Measurements from ENCODE around the gene ANKRD34B. TPM values are rescaled to one million over a fixed set of nuclear protein-coding genes. Genes with fewer than 3 reads are reported as not detected.

The ANKRD34B gene
- total and polyA plus RNA-seq, 2 donors (not counting 1 experiment from before 2014, with no cell fraction given): not detected

GRCh38 chr5:80594810-80595209, 24.7 kb upstream of the ANKRD34B start:
- Histone ChIP-seq H3K4me1 (ENCODE audit: control insufficient read depth in 2 of 2, insufficient read depth in 2 of 2, low read length in 2 of 2) (no peaks in the 10 kb centered on the region), H3K27ac (ENCODE audit: low read length in 2 of 2) (no peak overlapping the region), H3K36me3 (replicated peaks in 1 of 2; ENCODE audit: control extremely low read depth in 1 of 2, control insufficient read depth in 1 of 2, extremely low read depth in 1 of 2, insufficient read depth in 2 of 2, low read length in 1 of 2) (no peaks in the 10 kb centered on the region), H3K27me3 (replicated peaks in 1 of 4; ENCODE audit: control extremely low read depth in 1 of 4, control insufficient read depth in 3 of 4, insufficient read depth in 4 of 4, low read length in 3 of 4) (no peaks in the 10 kb centered on the region), H3K4me3 (ENCODE audit: control extremely low read depth in 1 of 5, extremely low read depth in 1 of 5, insufficient read depth in 1 of 5, low read depth in 2 of 5, low read length in 4 of 5) (no peak overlapping the region), H3K9ac (ENCODE audit: low read length) (no peak overlapping the region), H4K20me1 (ENCODE audit: control insufficient read depth, insufficient read depth, low read length, poor library complexity, severe bottlenecking) (no peaks in the 10 kb centered on the region), H3K79me2 (ENCODE audit: control insufficient read depth, insufficient read depth, low read length) (no peaks in the 10 kb centered on the region), H2AFZ (ENCODE audit: insufficient read depth, low read depth, low read length, poor library complexity, severe bottlenecking) (no peak overlapping the region), H3K4me2 (replicated peaks; ENCODE audit: low read depth, low read length, poor library complexity, severe bottlenecking) (no peak overlapping the region), H3K9me3 (ENCODE audit: control extremely low read depth in 1 of 3, control insufficient read depth in 2 of 3, insufficient read depth in 1 of 3, low read length in 2 of 3) (no peaks in the 10 kb centered on the region)
- ATAC-seq (ENCODE audit: low read depth) (no peak), DNase-seq (no peak)
- Mint-ChIP-seq H3K27ac (no peak overlapping the region), H3K4me3 (no peak overlapping the region), H3K4me1 (no peaks in the 10 kb centered on the region), H3K9me3 (ENCODE audit: insufficient read depth) (no peaks in the 10 kb centered on the region), H3K27me3 (peaks cover 5% of the 10 kb centered on the region)
- no CpG with 5 or more reads among the region's 2 CpGs for WGBS (ENCODE audit: insufficient coverage)
- no peak for TF ChIP-seq CTCF (IDR thresholded peaks at IDR 0.05)
- TF ChIP-seq EZH2 (IDR thresholded peaks at IDR 0.05; ENCODE audit: borderline replicate concordance, insufficient read depth, low read depth, low read length, poor library complexity, severe bottlenecking): no peak
- intact Hi-C loops (cut with micrococcal nuclease): no loop called here
- CTCF ChIA-PET: no interaction called here
- POLR2A ChIA-PET: no interaction called here

DNA sequence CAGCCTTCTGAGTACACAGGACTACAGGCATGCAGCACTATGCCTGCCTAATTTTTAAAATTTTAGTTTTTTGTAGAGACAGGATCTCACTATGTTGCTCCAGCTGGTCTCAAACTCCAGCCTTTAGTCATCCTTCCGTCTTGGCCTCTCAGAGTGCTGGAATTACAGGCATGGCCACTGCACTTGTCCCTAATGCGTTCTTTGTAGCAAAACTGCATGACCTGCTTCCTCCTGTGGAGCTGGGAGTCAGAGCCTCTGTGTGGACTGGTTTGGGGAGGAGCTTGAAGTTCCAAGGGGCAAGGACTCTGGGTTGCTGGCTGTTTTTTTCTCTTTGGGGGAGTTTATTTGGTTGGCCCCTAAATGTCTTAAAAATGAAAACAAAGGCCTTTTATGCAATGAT, 22.7 kb upstream of the ANKRD34B start:
- Mint-ChIP-seq H3K4me1 (no peaks in the 10 kb centered on the region), H3K9me3 (ENCODE audit: insufficient read depth) (no peaks in the 10 kb centered on the region), H3K4me3 (no peak overlapping the region), H3K27ac (no peak overlapping the region), H3K27me3 (peaks cover 9% of the 10 kb centered on the region)
- no peak overlapping the region for H3K4me2 ChIP-seq (replicated peaks; ENCODE audit: low read depth, low read length, poor library complexity, severe bottlenecking)
- H3K4me3 ChIP-seq (ENCODE audit: control extremely low read depth in 1 of 5, extremely low read depth in 1 of 5, insufficient read depth in 1 of 5, low read depth in 2 of 5, low read length in 4 of 5): no peak overlapping the region
- DNase-seq (no peak), ATAC-seq (ENCODE audit: low read depth) (no peak)
- no peak overlapping the region for H2AFZ ChIP-seq (ENCODE audit: insufficient read depth, low read depth, low read length, poor library complexity, severe bottlenecking)
- ChIA-PET CTCF (no interaction called here), POLR2A (no interaction called here)
- no peaks in the 10 kb centered on the region for H3K79me2 ChIP-seq (ENCODE audit: control insufficient read depth, insufficient read depth, low read length)
- H3K4me1 ChIP-seq (ENCODE audit: control insufficient read depth in 2 of 2, insufficient read depth in 2 of 2, low read length in 2 of 2): no peaks in the 10 kb centered on the region
- H3K9ac ChIP-seq (ENCODE audit: low read length): no peak overlapping the region
- no peaks in the 10 kb centered on the region for H3K27me3 ChIP-seq (replicated peaks in 1 of 4; ENCODE audit: control extremely low read depth in 1 of 4, control insufficient read depth in 3 of 4, insufficient read depth in 4 of 4, low read length in 3 of 4)
- TF ChIP-seq EZH2 (IDR thresholded peaks at IDR 0.05; ENCODE audit: borderline replicate concordance, insufficient read depth, low read depth, low read length, poor library complexity, severe bottlenecking) (no peak), CTCF (IDR thresholded peaks at IDR 0.05) (no peak)
- H4K20me1 ChIP-seq (ENCODE audit: control insufficient read depth, insufficient read depth, low read length, poor library complexity, severe bottlenecking): no peaks in the 10 kb centered on the region
- H3K36me3 ChIP-seq (replicated peaks in 1 of 2; ENCODE audit: control extremely low read depth in 1 of 2, control insufficient read depth in 1 of 2, extremely low read depth in 1 of 2, insufficient read depth in 2 of 2, low read length in 1 of 2): no peaks in the 10 kb centered on the region
- intact Hi-C loops (cut with micrococcal nuclease): no loop called here
- no peaks in the 10 kb centered on the region for H3K9me3 ChIP-seq (ENCODE audit: control extremely low read depth in 1 of 3, control insufficient read depth in 2 of 3, insufficient read depth in 1 of 3, low read length in 2 of 3)
- H3K27ac ChIP-seq (ENCODE audit: low read length in 2 of 2): no peak overlapping the region
- WGBS (ENCODE audit: insufficient coverage): 100% methylated on average over 2 of the region's 2 CpGs
